GM10266 (cell line): ENCODE results near the gene MEGF6.

Experiments
- DNase-seq: peaks from one replicate; pipeline ENCODE4 v3.0.0; 2012; ENCODE audit errors: extremely low spot score
- CTCF ChIP-seq: IDR thresholded peaks from 2 replicates; pipeline ENCODE4 v1.5.1; 2012; ENCODE audit warnings: mild to moderate bottlenecking, low read depth; ENCODE audit not compliant: control insufficient read depth, insufficient read depth; ENCODE audit errors: missing control alignments

Gene MEGF6

GRCh38 chr1:3516911-3517675 lies 94.2 kb downstream of the MEGF6 start:
- TF ChIP-seq CTCF, result no peak

GRCh38 chr1:3516481-3516869 lies 94.8 kb downstream of the MEGF6 start:
- TF ChIP-seq CTCF, result no peak
- no peak for DNase-seq

More at GRCh38 chr1:3516911-3517675, 94.2 kb downstream of the MEGF6 start:
- DNase-seq, result no peak

GRCh38 chr1:3515774-3516480 lies 95.4 kb downstream of the MEGF6 start:
- no peak for DNase-seq

GRCh38 chr1:3515272-3515671 lies 96.0 kb downstream of the MEGF6 start:
- no peak for DNase-seq
- no peak for TF ChIP-seq CTCF

More at GRCh38 chr1:3515774-3516480, 95.4 kb downstream of the MEGF6 start:
- TF ChIP-seq CTCF, result no peak

GRCh38 chr1:3514404-3514803 lies 96.9 kb downstream of the MEGF6 start:
- DNase-seq, result no peak
- no peak for TF ChIP-seq CTCF

GRCh38 chr1:3511856-3512255 lies 99.5 kb downstream of the MEGF6 start:
- TF ChIP-seq CTCF, result no peak
- DNase-seq, result no peak

GRCh38 chr1:3511306-3511705 lies 100.0 kb downstream of the MEGF6 start:
- no peak for TF ChIP-seq CTCF
- no peak for DNase-seq
